Stimulated activated CD4-positive, alpha-beta T cell treated with anti-CD3 and anti-CD28 coated beads, Interleukin-15, amount 100 ng/mL, for 48 hours (primary cell): ENCODE data around the gene ZDHHC12.

Source experiments
- DNase-seq, 2 donors: peaks; one replicate each; pipeline ENCODE4 v3.0.0-alpha.2; 2020; ENCODE audit warnings: low read depth in 2 of 2

The ZDHHC12 gene

GRCh38 chr9:128685636-128686489, 38.1 kb downstream of the ZDHHC12 start:
- no peak for DNase-seq

GRCh38 chr9:128684325-128685199, 39.4 kb downstream of the ZDHHC12 start:
- DNase-seq: peak; percentile 70 to 78

- no peak for DNase-seq
Observed at GRCh38 chr9:128684065-128684324, 39.9 kb downstream of the ZDHHC12 start.

- no peak for DNase-seq
Observed at GRCh38 chr9:128683340-128684064, 40.4 kb downstream of the ZDHHC12 start.

- DNase-seq: no peak
Observed at GRCh38 chr9:128677794-128678193, 46.1 kb downstream of the ZDHHC12 start.

- no peak for DNase-seq
Observed at GRCh38 chr9:128675382-128675781, 48.5 kb downstream of the ZDHHC12 start.
